GM13976 (cell line): ENCODE results near the gene METTL26.

Experiments
- DNase-seq: peaks from one replicate; pipeline ENCODE4 v3.0.0; 2012; ENCODE audit warnings: low spot score
- CTCF ChIP-seq: IDR thresholded peaks from 2 replicates; pipeline ENCODE4 v1.5.1; 2012; ENCODE audit warnings: borderline replicate concordance, mild to moderate bottlenecking; ENCODE audit not compliant: insufficient read depth; ENCODE audit errors: extremely low read depth, missing control alignments, control extremely low read depth
- in situ Hi-C: fragments of 300-500 bp; cut with MboI; formaldehyde crosslinking; loops from one replicate; pipeline ENCODE4 v1.12.0; 2022; ENCODE audit warnings: low sequenced_read_pairs, mixed read lengths, inconsistent platforms; ENCODE audit not compliant: unreplicated experiment

The METTL26 gene

GRCh38 chr16:622920-623280, 13.2 kb downstream of the METTL26 start:
- DNase-seq: no peak
- no peak for TF ChIP-seq CTCF
- in situ Hi-C loops: no loop called here

- in situ Hi-C loops: no loop called here
- DNase-seq: no peak
- TF ChIP-seq CTCF: no peak
Measured at GRCh38 chr16:621526-622105, 14.5 kb downstream of the METTL26 start.

GRCh38 chr16:620700-621525, 15.2 kb downstream of the METTL26 start:
- DNase-seq: no peak
- TF ChIP-seq CTCF: no peak
- in situ Hi-C loops: no loop called here

GRCh38 chr16:619476-620100, 16.5 kb downstream of the METTL26 start:
- in situ Hi-C loops: no loop called here
- no peak for TF ChIP-seq CTCF
- DNase-seq: no peak

- in situ Hi-C loops: no loop called here
- no peak for DNase-seq
- no peak for TF ChIP-seq CTCF
Measured at GRCh38 chr16:617855-618254, 18.2 kb downstream of the METTL26 start.

- TF ChIP-seq CTCF: no peak
- in situ Hi-C loops: no loop called here
- DNase-seq: no peak
Measured at GRCh38 chr16:616733-617586, 19.1 kb downstream of the METTL26 start.
